Measurements from ENCODE around the gene SLC16A13.

DNA sequence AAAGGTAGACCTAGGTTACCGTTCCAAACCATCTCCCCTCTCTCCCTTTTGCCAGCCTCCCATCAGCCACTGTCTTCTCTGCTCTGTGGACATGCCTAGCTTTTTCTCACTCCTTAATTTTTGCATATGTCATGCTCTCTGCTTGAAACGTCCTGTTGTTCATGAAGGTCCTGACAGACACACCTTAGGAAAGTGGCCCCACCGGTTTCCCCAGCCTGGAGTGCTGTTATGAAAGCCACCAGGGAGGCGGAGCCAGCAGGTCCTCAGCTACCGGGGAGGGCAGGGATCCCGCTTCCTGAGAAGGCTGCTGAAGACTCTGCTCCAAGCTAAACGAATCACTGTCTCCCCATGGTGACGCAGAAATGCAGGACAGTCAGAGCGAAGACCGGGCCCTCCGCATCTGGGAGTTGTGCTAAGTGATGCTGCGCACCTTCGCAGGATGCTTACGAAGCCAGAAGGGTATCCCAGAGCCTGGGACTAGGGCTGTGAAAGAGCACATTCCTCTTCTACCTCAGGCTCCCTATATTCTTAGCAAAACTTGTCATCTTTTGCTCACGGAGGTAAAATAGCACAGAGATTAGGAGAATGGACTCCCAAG, 10.4 kb downstream of the SLC16A13 start:
- TF ChIP-seq ZBTB33 (IDR thresholded peaks at IDR 0.05) (no peak), CTCF (IDR thresholded peaks at IDR 0.05; ENCODE audit: low read depth, low read length, missing input control) (no peak), SP1 (IDR thresholded peaks at IDR 0.05) (no peak), RAD21 (IDR thresholded peaks at IDR 0.05) (no peak), NR2F2 (IDR thresholded peaks at IDR 0.05) (no peak), JUND (IDR thresholded peaks at IDR 0.05) (no peak)

All from liver (tissue), 3 donors.